Inflammatory macrophage treated with lipopolysaccharide for 1 hour (primary cell): ENCODE data around the gene ANKRD62.
"Not testable (repeated sequence)": the region's sequence is repeated elsewhere in the genome, so short reads cannot be mapped to it uniquely, and the experiment has no call there.

ENCODE experiments used
- DNase-seq, 2 donors: peaks; one replicate each; pipeline ENCODE4 v3.0.0-alpha.2; 2020 to 2022

The ANKRD62 gene

DNA sequence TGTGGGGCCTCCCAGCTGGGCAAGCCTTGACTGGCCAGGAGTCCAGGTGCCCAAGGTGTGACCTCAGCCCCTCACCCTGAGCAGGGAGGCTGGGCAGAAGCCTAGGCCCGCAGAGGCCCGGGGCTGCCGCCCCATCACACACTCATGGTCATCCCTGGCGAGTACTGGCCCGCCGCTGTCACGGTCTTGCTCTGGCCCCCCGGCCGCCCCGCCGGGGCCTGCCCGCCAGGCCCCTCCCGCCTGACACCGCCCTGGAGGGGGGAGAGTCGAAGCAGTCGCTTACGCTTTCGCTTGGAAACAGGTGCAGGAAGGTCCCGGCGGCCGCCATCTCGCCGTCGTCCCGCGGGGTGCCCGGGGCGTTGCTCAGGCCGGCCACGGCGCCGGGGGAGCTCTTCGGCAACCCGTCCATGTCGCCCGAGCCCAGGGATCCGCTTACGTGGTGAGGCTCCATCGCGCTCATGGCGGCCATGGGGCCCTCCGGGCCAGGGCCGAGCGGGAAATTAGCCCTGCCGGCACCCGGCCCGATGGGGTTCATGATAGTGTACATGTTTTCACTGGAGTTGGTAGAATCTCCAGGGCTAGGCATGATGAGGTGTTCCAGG is 26.6 kb upstream of the ANKRD62 start:
- no peak for DNase-seq

DNA sequence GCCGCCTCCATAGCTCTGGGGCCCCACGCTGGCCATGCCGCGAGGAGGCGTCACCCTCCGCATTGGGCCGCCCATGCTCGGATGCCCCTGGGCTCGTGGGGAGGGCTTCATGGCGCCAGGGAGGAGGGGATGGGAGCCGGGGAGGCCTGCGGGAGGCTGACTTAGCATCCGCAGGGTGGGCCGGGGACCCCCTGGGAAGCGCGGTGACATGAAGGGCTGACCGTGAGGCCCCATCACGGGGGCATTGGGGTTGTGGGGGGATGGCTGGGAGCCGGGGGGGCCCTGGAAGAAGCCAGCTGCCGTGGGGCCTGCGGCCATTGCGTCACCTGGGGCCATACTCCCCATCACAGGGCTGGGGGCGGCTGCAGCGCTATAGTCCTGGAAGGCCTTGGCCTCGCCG is 26.0 kb upstream of the ANKRD62 start:
- no peak for DNase-seq

DNA sequence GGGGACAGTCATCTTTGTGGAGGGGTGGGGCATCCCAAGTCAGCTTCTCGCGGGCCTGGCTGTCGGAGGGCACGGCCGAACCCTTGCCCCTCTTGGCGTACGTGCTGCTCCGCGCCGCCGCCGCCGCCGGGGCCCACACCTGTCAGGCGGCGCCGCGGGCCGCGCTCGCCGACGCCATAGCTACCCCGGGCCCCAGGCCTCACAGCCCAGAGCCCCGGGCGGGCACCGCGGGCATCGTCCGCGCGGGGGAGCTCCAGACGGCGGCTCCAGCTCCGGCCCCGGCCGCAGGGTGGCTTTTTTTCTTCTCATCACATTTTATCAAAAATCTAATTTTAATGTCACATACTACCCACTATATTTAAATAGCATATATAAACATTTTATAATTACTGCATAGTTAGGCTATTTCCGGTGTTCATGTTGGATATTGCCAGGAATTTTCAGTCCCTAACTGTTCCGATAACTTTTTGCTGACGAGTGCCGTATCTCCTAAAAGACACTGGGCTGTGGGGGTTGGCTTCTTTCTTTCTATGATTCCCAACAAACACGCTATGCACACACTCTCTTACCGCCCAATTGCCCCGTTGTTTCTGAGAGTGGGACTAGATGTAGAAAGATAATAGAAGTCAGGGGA is 25.2 kb upstream of the ANKRD62 start:
- not testable (repeated sequence) for DNase-seq

DNA sequence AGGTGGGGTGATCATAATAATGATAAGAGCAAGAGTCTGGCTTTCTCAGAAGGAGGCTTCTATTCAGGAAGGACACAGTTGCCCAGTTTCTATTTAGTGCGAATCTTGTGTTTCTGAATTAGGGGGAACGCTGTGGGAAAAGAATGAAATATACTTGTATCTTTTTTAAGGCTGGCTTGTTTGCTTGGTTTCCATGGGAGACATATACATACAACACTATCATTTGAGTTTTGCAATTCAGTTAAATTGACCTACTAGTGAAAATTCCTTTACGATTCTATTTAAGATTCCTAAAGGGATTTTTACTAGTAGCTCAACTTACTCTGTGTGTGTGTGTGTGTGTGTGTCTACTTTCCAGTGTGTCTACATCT is 24.7 kb upstream of the ANKRD62 start:
- no peak for DNase-seq

DNA sequence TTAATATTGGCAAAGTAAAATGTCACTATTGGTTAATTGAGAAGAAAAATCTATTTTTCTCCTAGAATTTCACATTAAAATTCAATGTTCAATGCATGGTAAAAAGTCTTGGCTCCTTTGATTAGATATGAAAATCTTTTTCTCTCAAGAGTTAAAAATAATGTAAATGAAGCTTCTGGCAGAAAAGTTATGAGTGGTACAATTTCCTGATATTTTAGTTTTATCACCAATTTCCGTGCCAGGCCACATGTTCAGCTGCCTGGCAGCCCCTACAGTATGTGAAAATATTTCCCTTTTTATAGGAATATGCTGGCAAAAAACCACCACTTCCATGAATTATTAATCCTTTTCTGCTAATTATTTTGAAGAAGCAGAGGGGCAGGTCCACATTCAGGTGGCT is 22.6 kb upstream of the ANKRD62 start:
- DNase-seq: not testable (repeated sequence)

DNA sequence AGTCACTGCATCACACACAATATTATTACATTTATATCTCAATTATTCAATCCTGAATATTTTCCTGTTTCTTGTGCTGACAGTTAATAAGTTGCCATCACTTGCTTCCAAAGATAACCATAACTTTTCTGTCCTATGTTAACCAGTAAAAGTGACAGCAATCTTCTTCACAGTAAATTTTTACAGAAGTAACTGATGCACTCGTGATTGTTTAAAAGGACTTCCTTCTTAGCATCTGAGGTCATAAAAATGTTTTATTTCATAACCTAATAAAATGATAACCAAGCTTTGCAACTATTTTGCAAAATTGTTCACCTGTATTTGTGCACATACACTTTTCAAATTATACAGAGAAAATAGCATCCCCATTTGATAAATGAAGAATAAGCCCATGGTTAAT is 20.6 kb upstream of the ANKRD62 start:
- peak; percentile 25 to 39 for DNase-seq

DNA sequence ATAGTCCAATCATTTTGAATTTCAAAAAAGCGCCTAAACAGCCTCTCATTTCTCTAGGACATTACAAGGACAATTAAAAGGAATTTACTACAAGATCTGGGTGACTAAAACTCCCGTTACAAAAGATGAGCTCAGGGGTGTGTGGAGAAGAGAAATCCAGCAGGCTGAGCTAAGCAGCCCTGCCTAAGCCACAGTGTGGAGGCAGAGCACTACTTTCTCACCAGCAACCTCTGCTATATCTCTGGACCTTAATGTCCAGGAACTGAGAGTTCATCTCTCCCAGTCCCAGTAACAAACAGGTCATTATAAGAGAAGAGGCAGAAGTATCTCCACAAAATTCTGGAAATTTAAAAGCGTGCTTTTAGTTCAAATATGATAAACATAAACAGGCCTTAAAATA is 18.9 kb upstream of the ANKRD62 start:
- no peak for DNase-seq

DNA sequence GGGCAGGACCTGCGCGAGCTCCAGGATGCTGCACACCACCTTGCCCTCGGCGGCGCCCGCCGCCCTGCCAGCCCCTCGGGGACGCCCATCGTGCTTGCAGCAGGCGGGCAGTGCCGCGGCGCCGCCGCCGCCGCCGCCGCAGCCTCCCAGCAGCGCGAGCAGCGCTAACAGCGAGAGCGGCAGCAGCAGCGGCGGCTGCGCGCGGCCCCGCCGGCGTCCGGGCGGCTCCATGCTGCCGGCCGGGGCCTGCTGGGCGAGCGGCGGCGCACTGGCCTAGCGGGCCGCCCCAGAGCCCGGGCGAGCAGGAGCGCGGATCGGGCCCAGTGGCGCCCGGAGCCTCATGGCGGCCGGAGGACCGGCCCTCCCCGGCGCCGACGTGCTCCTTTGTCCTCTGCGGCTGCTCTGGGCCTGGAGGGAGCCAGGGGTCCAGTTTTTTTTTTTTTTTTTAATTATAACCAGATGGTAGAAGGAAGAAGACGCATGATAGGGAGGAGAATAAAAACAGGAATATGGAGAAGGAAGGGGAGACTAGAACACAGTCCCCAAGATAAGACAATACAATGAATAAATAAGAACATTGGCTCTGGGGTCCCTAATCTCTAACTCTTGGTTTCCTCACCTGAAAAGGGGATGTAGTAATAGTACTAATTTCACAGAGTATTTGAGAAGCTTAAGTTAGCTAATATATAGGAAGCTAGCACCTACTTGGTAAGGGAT is 17.1 kb upstream of the ANKRD62 start:
- DNase-seq: peak in 1 of 2 donors; percentile 9

DNA sequence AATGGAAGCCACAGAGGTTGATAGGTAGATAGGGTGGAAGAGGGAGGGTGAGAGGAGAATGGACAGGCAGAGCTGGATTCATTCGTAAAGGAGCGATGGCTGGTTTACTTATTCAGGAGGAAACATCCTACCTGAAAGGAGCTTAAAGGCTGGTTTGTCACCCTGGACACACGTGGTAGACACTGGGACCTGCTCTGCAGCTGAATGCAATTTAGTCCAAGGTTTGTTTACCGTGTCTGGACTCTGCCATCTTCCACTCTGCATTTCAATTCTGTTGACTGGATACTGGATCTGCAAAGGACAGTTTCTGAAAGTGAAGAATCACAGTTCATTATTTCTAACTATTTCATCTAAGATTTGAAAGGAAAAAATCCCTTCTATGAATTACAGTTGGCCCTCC is 15.6 kb upstream of the ANKRD62 start:
- not testable (repeated sequence) for DNase-seq

DNA sequence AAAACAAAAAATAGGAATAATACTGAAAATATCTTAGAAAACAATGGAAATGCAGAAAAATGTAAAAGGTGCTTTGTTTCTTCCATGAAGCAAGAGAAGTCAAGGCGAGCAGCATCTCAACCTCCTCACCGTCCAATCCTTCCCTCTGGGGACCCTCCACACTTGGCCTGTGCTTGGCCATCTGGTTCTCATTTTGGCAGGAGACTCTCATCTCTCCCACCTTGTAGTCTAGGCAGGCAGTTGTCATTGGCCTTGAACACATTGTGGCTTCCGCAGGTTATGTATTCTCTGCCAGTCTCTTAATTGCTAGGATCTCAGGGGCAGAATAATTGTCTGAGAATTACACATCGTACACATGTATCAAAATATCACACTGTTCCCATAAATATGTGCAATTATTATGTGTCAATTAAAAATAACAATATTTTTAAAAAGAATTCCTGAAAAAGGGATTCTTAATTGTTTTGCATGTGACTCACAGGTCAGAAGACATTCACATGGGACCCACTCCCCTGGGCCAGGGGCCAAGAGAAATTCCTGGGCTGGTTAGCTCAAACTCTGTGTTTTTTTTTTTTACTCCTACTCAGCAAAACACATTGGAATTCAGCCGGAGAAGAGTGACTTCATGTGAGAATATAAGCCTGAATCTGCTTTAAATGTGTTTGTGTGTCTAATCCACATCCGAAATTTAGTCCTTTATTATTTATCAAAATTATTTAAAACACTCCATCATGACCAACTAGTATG is 14.0 kb upstream of the ANKRD62 start:
- no peak for DNase-seq

DNA sequence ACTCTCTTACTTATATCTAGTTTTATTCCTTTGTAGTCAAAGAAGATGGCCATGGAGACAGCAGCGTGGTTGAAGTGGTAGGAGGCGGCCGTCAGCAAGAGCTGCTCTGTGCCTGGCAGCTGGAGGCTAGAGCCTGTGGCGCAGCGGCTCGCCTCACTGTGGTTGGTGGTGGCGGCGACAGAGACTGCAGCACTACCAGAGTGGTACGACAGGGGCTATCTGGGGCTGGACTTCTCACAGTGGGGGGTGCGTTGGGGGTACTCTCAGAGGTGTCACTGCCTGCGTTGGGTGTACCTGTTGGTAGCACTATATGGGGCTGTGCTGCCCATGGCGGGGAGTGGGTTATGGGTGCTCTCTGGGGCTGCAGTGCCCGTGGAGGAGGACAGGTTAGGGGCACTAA is 8.5 kb upstream of the ANKRD62 start:
- no peak for DNase-seq

DNA sequence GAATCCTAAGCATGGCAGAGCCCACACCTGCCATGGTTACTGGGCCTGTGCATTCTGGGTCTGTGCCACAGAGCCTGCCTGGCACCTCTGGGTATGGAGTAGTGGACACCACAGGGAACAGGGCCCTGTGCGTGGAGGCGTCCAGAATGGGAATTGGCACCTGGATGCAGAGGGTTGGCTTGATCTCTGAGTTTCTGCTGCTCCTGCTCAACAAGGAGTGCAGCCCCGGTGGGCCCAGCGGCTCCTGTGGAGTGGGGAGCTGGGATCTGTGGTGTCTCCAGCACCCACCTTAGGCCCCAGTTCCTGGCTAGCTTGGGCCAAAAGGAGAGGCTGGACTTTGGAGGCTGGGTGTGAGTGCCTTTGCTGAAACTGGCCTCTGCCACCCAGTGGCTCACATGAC is 7.9 kb upstream of the ANKRD62 start:
- no peak for DNase-seq

DNA sequence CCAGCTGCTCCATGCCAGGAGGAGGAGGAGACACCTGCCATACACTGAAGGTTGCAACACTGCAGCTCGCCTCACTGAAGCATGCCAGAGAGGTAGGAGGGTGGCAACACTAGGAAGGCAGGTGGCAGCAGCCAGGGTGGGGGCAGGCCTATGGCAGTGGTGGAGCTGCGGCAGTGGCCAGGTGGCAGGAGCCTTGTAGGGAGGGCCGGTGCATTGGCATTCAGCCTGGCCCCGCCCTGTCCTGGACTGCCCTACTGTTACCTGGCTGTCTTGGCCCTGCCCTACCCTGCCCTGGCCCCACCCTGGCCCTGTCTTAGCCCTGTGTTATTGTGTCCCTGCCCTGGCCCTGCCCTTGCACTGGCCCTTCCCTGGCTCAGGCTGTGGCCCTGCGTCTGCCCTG is 7.4 kb upstream of the ANKRD62 start:
- no peak for DNase-seq

DNA sequence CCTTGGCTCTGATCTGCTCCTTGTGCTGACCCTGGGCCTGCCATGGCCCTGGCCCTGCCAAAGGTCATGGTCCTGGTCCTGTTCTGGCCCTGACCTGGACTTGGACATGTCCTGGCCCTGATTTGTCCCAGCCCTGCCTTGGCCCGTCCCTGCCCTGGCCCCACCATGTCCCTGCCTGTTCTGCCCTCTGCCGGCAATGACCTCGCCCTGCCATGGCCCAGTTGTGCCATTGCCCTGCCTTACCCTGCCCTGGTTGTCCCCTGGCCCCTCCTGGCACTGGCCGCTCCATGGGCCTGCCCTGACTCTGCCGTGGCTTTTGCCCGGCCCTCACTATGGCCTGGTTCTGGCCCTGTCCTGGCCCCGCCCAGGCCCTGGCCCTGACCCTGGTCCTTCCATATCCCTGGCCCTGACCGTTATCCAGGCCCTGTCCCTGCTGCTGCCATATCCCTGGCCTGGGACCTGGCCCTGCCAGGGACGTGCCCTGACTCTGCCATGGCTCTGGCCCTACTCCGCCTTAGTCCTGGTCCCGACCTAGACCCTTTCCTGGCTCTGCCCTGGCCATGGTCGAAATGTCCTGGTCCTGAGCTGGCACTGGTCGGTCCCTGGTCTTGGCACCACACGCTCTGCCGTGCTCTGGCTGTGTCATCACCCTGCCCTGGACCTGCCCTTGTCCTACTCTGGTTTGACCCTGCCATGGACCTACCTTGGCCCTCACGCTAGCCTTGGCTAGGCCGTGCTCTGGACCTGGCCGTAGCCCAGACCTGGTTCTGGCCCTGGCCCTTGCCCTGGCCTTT is 6.8 kb upstream of the ANKRD62 start:
- DNase-seq: no peak

DNA sequence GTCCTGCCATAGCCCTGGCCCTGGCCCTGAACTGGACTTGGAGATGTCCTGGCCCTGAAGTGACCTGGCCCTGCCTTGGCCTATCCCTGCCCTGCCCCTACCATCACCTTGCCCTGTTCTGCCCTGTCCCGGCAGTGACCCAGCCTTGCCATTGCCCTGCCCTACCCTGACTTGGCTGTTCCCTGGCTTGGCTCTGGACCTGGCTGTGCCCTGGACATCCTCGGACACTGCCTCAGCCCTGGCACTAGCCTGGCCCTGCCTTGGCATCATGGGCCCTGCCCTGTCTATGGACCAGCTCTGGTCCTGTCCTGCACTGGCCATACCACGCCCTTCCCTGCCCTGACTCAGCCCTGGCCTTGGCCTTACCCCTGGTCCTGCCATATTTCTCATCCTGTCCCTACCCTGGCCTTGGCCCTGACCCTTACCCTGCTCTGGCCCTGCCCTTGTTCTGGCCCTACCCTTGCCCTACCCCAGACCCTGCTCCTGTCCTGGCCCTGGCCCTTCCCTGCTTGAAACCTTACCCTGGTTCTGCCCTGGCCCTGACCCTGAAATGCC is 6.1 kb upstream of the ANKRD62 start:
- DNase-seq: no peak

DNA sequence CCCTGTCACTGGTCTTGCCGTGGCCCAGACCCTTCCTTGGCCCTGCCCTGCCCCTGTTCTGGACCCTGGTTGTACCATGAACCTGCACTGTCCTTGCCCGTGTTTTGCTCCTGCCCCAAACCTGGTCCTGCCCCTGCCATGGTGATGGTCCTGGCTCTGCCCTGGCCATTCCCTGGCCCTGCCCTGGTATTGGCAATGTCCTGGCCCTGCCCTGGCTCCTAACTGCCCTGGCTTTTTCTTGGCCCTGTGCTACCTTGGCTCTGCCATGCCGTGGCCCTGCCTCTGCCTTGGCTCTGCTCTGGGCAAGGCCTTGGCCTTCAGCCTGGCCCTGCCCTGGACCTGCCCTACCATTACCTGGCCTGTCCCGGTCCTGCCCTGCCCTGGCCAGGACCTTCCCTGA is 5.5 kb upstream of the ANKRD62 start:
- no peak for DNase-seq

DNA sequence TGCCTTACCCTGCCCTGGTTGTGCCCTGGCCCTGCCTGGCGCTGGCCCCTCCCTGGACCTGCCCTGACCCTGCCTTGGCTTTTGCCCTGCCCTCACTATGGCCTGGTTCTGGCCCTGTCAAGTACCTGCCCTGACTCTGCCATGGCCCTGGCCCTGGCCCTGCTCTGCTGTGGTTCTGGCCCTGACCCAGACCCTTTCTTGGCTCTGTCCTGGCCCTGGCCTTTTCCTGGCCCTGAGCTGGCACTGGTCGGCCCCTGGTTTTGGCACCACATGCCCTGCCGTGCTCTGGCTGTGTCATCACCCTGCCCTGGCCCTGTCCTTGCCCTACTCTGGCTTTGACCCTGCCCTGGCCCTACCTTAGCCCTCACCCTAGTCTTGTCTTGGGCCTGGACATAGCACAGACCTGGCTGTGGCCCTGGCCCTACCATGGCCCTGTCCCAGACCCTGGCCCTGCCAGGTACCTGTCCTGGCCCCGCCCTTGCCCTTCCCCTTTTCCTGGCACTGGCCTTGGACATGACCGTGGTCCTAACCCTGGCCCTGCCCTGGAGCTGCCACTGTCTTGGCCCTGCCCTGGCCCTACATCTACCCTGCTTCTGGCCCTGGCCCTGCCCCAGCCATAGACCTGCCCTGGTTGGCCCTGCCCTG is 4.8 kb upstream of the ANKRD62 start:
- DNase-seq: no peak

DNA sequence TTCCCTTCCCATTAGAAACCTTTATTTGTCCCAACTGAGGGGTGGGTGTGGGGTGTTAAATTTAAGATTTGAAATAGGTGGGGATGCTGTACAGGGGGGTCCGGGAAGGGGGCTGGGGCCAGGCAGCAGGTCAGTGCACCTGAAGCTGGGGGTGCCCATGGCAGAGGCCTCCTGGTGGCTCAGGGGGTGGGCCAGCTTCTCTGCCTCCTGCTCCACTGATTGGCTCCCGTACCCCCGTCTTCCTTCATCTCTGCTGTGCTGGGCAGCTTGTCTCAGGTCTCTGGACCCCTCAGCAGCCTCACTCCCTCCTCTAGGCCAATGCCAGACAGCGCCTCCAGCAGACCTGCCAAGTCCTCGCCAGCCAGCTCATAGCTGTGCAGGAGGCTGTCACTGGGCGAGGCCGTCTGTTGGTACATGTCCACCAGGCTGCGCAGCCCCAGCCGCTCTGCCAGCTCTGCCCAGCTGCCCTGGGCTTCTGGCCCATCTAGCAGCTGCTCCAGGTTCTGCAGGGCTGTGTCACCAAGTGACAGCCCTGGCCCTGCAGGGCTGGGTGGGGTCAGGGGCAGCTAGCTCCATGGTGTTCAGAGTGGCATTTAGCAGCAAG is 2.0 kb upstream of the ANKRD62 start:
- no peak for DNase-seq

DNA sequence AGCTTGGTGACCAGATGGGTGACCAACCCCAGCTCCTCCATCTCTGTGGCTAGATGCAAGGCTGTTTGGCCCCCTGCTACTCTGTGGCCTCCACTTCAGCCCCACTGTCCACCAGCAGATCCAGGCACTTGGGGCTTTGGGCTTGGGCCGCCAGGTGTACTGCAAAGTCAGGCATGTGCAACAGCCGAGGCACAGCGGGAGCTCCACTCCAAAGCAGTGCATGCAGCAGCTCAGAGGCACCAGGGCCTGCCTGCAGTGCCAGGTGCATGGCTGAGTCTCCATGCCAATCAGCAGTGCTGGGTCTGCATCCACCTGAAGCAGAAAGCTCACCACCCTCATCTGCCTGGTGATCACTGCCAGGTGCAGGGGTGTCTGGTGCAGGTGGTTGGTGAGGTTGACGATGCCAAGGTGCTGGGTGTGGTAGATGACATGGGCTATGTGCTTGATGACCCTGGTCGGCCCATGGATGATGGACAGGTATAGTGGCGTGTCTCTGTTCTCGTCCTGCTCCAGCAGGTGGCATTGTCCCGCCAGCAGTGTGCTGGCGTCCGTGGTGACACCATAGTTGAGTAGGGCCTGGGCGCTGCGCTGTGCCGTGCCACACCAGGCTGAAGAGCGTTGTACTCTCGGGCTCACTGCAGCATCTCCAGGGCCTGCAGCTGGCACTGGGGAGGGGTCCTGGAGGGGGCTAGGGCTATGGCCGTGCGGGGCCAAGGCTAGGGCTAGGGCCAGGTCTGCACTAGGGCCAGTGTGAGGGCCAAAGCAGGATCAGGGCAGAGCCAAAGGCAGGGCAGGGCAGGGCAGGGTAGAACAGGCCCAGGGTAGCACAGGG is 1.0 kb upstream of the ANKRD62 start:
- no peak for DNase-seq

DNA sequence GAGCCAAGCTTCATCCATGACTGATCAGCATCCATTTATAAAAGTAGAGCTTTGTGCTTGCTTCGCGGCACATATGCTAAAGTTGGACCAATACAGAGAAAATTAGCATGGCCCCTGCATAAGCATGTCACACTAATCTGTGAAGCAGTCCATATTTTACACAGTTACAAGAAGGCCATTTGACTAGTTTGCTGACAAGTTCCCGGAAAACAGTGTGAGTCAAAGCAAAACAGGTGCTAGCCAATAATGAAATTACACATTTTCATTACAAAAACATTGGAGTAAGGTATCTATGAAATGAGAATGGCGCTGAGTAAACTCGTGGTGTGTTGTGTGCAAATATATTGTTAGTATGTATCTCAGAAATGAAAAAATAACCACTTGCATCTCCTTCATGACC is 4.7 kb downstream of the ANKRD62 start:
- no peak for DNase-seq

DNA sequence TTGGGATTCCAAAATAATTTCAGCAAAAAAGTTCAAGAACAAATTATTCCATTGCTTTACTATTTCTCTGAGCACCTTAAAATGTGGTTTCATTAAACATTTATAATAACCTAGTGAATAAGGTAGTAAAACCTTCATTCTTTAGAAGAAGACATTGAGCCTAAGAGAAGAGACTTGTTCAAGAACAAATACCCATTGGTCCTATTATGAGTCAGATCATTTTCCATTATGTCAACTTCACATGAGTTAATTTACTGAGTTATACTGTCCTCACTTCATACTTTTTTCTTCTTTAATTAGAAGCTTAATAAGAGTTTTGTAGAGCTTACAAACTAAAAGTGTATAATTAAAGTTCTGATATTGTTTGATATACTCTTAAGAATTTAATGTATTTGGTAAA is 5.5 kb downstream of the ANKRD62 start:
- no peak for DNase-seq
